DND-41 (cell line): ENCODE results near the gene DCLRE1B.

Experiments
- CTCF ChIP-seq: IDR thresholded peaks from 2 replicates; pipeline ENCODE4 v1.5.1; 2012; ENCODE audit warnings: borderline replicate concordance, low read length, moderate library complexity, mild to moderate bottlenecking; ENCODE audit not compliant: poor library complexity, severe bottlenecking; ENCODE audit errors: extremely low read depth
- EZH2 ChIP-seq: IDR thresholded peaks from 3 replicates; pipeline ENCODE4 v1.6.1; 2012; ENCODE audit warnings: borderline replicate concordance, low read depth, mild to moderate bottlenecking, moderate library complexity, low read length, inconsistent platforms; ENCODE audit not compliant: severe bottlenecking

- TF ChIP-seq CTCF (no peak), EZH2 (no peak)
Measured at GRCh38 chr1:113917400-113918082, 12.4 kb downstream of the DCLRE1B start.
